UCSD-AML1 (cell line): ENCODE results near the gene PTPRD.

Source experiments
- DNase-seq: peaks from one replicate; lab custom pipeline; 2025; ENCODE audit not compliant: unreplicated experiment; lab: John Stamatoyannopoulos, UW

Gene PTPRD

GRCh38 chr9:8622871-8623270 is 1989.9 kb downstream of the PTPRD start:
- DNase-seq: no peak

- DNase-seq: no peak
Observed at GRCh38 chr9:8622222-8622802, 1990.5 kb downstream of the PTPRD start.

GRCh38 chr9:8621416-8621815 is 1991.4 kb downstream of the PTPRD start:
- DNase-seq: no peak

GRCh38 chr9:8616414-8616813 is 1996.4 kb downstream of the PTPRD start:
- DNase-seq: no peak

- DNase-seq: no peak
Observed at GRCh38 chr9:8614926-8615440, 1997.8 kb downstream of the PTPRD start.

GRCh38 chr9:8613346-8613825 is 1999.4 kb downstream of the PTPRD start:
- no peak for DNase-seq

GRCh38 chr9:8611153-8611552 is 2001.6 kb downstream of the PTPRD start:
- no peak for DNase-seq

- no peak for DNase-seq
Observed at GRCh38 chr9:8610256-8610655, 2002.5 kb downstream of the PTPRD start.

GRCh38 chr9:8605096-8605495 is 2007.7 kb downstream of the PTPRD start:
- DNase-seq: no peak

GRCh38 chr9:8604201-8604600 is 2008.6 kb downstream of the PTPRD start:
- no peak for DNase-seq

GRCh38 chr9:8600914-8601680 is 2011.7 kb downstream of the PTPRD start:
- no peak for DNase-seq

GRCh38 chr9:8599937-8600336 is 2012.9 kb downstream of the PTPRD start:
- no peak for DNase-seq

GRCh38 chr9:8589476-8589875 is 2023.3 kb downstream of the PTPRD start:
- DNase-seq: no peak

- no peak for DNase-seq
Observed at GRCh38 chr9:8585036-8585435, 2027.8 kb downstream of the PTPRD start.

- no peak for DNase-seq
Observed at GRCh38 chr9:8579661-8580060, 2033.1 kb downstream of the PTPRD start.

- DNase-seq: no peak
Observed at GRCh38 chr9:8576741-8577140, 2036.1 kb downstream of the PTPRD start.

GRCh38 chr9:8574846-8575245 is 2038.0 kb downstream of the PTPRD start:
- DNase-seq: no peak

GRCh38 chr9:8572209-8572608 is 2040.6 kb downstream of the PTPRD start:
- no peak for DNase-seq

GRCh38 chr9:8571643-8572042 is 2041.2 kb downstream of the PTPRD start:
- no peak for DNase-seq

- no peak for DNase-seq
Observed at GRCh38 chr9:8570776-8571175, 2042.0 kb downstream of the PTPRD start.

- no peak for DNase-seq
Observed at GRCh38 chr9:8569823-8570222, 2043.0 kb downstream of the PTPRD start.

- no peak for DNase-seq
Observed at GRCh38 chr9:8567963-8568579, 2044.7 kb downstream of the PTPRD start.
